HCT116 (cell line): ENCODE data around the gene ABCC9. TPM values are rescaled to one million over a fixed set of nuclear protein-coding genes. Genes with fewer than 3 reads are reported as not detected.

ENCODE experiments used
- ATAC-seq: fragments of 200-7000 bp; cut with Tn5 transposase; 2 replicates; pipeline ENCODE4 v1.9.1; 2020; ENCODE audit warnings: mild to moderate bottlenecking, moderate library complexity
- BruUV-seq: library from RNA; stranded (reverse); fragments of 400-500 nt; replicated peaks from 2 replicates; lab custom pipeline; 2021; lab: Mats Ljungman, UMichigan
- CTCF ChIA-PET: fragments of 300-600 bp; sonication (Branson Sonifier 250); formaldehyde crosslinking; loops from one replicate; lab custom pipeline; 2021; ENCODE audit warnings: antibody characterized with exemption; lab: Charles Lee
- POLR2A ChIA-PET: fragments of 300-600, 350-600 bp; sonication (Branson Sonifier 250); formaldehyde crosslinking; loops from one replicate; lab custom pipeline; 2021; ENCODE audit warnings: antibody characterized with exemption; lab: Charles Lee
- RAD21 ChIA-PET, 2 experiments: fragments of 300-600 bp; sonication (Branson Sonifier 250); formaldehyde crosslinking; loops; one replicate each; lab custom pipeline; 2023; ENCODE audit warnings: low total read pairs in 2 of 2; ENCODE audit not compliant: uncharacterized antibody in 2 of 2, unreplicated experiment in 2 of 2, low non-redundant PET in 1 of 2; lab: Charles Lee
- DNase-seq: peaks from one replicate; pipeline ENCODE4 v3.0.0-alpha.2; 2010; ENCODE audit warnings: low read depth, low spot score
- H2AFZ ChIP-seq: fragments of 200-600 bp; shearing (Covaris generic), sonication (generic); 2 replicates; pipeline ENCODE4 v1.6.1; 2017; ENCODE audit warnings: low read depth, mixed run types, mixed read lengths, antibody characterized with exemption, low read length; ENCODE audit not compliant: poor library complexity, severe bottlenecking
- H3K27ac ChIP-seq: 2 replicates; pipeline ENCODE4 v1.5.1; 2012; ENCODE audit warnings: low read depth, low read length
- H3K27me3 ChIP-seq: fragments of 200-600 bp; sonication (generic); 2 replicates; pipeline ENCODE4 v1.6.1; 2016; ENCODE audit warnings: mixed run types, low read length, mixed read lengths; ENCODE audit not compliant: insufficient read depth
- H3K36me3 ChIP-seq, 2 experiments: fragments of 200-500 bp in 1 of 2; fragments of 200-600 bp in 1 of 2; sonication (Bioruptor generic) in 1 of 2; sonication (generic) in 1 of 2; 2 replicates each; pipeline versions ENCODE4 v1.5.1 to v1.6.1; 2014 to 2016; ENCODE audit warnings: low read length in 2 of 2, inconsistent platforms in 1 of 2, mixed read lengths in 1 of 2, mixed run types in 1 of 2; ENCODE audit not compliant: insufficient read depth in 2 of 2, control insufficient read depth in 1 of 2
- H3K4me1 ChIP-seq, 2 experiments: fragments of 200-600 bp in 1 of 2; sonication (generic) in 1 of 2; 2 replicates each; pipeline versions ENCODE4 v1.5.1 to v1.6.1; 2012 to 2017; ENCODE audit warnings: low read length in 2 of 2, inconsistent platforms in 1 of 2, mild to moderate bottlenecking in 1 of 2, mixed read lengths in 1 of 2, mixed run types in 1 of 2, moderate library complexity in 1 of 2; ENCODE audit not compliant: insufficient read depth in 2 of 2, control insufficient read depth in 1 of 2
- H3K4me2 ChIP-seq: fragments of 200-600 bp; sonication (generic); 2 replicates; pipeline ENCODE4 v1.6.1; 2017; ENCODE audit warnings: mixed run types, low read length, mixed read lengths
- H3K4me3 ChIP-seq, 2 experiments: fragments of 200-600 bp in 1 of 2; sonication (generic) in 1 of 2; replicated peaks in 1 of 2; 2 replicates each; pipeline ENCODE4 v1.5.1; 2011 to 2016; ENCODE audit warnings: low read length in 2 of 2, control low read depth in 1 of 2, low read depth in 1 of 2, mild to moderate bottlenecking in 1 of 2, mixed read lengths in 1 of 2, mixed run types in 1 of 2
- H3K79me2 ChIP-seq: fragments of 200-600 bp; sonication (generic); 2 replicates; pipeline ENCODE4 v1.6.1; 2017; ENCODE audit warnings: mild to moderate bottlenecking, mixed run types, low read length, moderate library complexity, mixed read lengths; ENCODE audit not compliant: insufficient read depth
- H3K9ac ChIP-seq: fragments of 200-600 bp; sonication (generic); 2 replicates; pipeline ENCODE4 v1.6.1; 2016; ENCODE audit warnings: low read length, mixed read lengths
- H3K9me2 ChIP-seq: fragments of 200-600 bp; sonication (generic), shearing (Covaris generic); 2 replicates; pipeline ENCODE4 v1.6.1; 2017; ENCODE audit warnings: mixed run types, mild to moderate bottlenecking, moderate library complexity; ENCODE audit not compliant: insufficient read depth
- H3K9me3 ChIP-seq, 2 experiments: fragments of 200-500 bp in 1 of 2; fragments of 200-600 bp in 1 of 2; sonication (Bioruptor generic) in 1 of 2; sonication (generic) in 1 of 2; 2 replicates each; pipeline ENCODE4 v1.6.1; 2014 to 2017; ENCODE audit warnings: low read length in 2 of 2, mixed read lengths in 2 of 2, inconsistent platforms in 1 of 2, low read depth in 1 of 2, mild to moderate bottlenecking in 1 of 2, mixed run types in 1 of 2, moderate library complexity in 1 of 2; ENCODE audit not compliant: control insufficient read depth in 1 of 2, insufficient read depth in 1 of 2
- H4K20me1 ChIP-seq: fragments of 200-600 bp; sonication (generic), shearing (Covaris generic); 2 replicates; pipeline ENCODE4 v1.6.1; 2017; ENCODE audit warnings: mixed run types, mild to moderate bottlenecking, moderate library complexity; ENCODE audit not compliant: insufficient read depth
- CEBPB ChIP-seq: IDR thresholded peaks from 2 replicates; pipeline ENCODE4 v1.6.1; 2012; ENCODE audit warnings: low read depth
- EGR1 ChIP-seq: IDR thresholded peaks from 2 replicates; pipeline ENCODE4 v1.6.1; 2012; ENCODE audit warnings: low read depth
- ELF1 ChIP-seq: IDR thresholded peaks from 2 replicates; pipeline ENCODE4 v1.6.1; 2012; ENCODE audit warnings: low read depth, borderline replicate concordance
- EZH2 ChIP-seq: fragments of 200-600 bp; sonication (generic); IDR thresholded peaks from 2 replicates; pipeline ENCODE4 v1.6.1; 2017; ENCODE audit warnings: antibody characterized with exemption, mixed run types
- EZH2phosphoT487 ChIP-seq: fragments of 200-600 bp; IDR thresholded peaks from 2 replicates; pipeline ENCODE4 v1.6.1; 2018; ENCODE audit warnings: antibody characterized with exemption, borderline replicate concordance
- FOSL1 ChIP-seq: IDR thresholded peaks from 2 replicates; pipeline ENCODE4 v1.6.1; 2012; ENCODE audit warnings: low read depth
- JUND ChIP-seq: IDR thresholded peaks from 2 replicates; pipeline ENCODE4 v1.6.1; 2012
- POLR2A ChIP-seq: IDR thresholded peaks from 2 replicates; pipeline ENCODE4 v1.7.0; 2011; ENCODE audit warnings: borderline replicate concordance; ENCODE audit not compliant: insufficient read depth, insufficient read length; ENCODE audit errors: extremely low read depth
- POLR2AphosphoS5 ChIP-seq: IDR thresholded peaks from 2 replicates; pipeline ENCODE4 v1.6.1; 2011; ENCODE audit warnings: mild to moderate bottlenecking, low read depth, low read length, moderate library complexity
- RAD21 ChIP-seq: IDR thresholded peaks from 2 replicates; pipeline ENCODE4 v1.6.1; 2012; ENCODE audit warnings: low read depth, mild to moderate bottlenecking
- SIN3A ChIP-seq: IDR thresholded peaks from 2 replicates; pipeline ENCODE4 v1.6.1; 2012; ENCODE audit warnings: low read depth
- SRF ChIP-seq: IDR thresholded peaks from 2 replicates; pipeline ENCODE4 v1.6.1; 2012; ENCODE audit warnings: low read depth
- TCF7L2 ChIP-seq: IDR thresholded peaks from 2 replicates; pipeline ENCODE4 v1.7.0; 2011; ENCODE audit warnings: borderline replicate concordance, inconsistent platforms; ENCODE audit not compliant: insufficient read depth, insufficient read length; ENCODE audit errors: extremely low read depth
- YY1 ChIP-seq: IDR thresholded peaks from 2 replicates; pipeline ENCODE4 v1.6.1; 2011; ENCODE audit warnings: low read length, low read depth, moderate library complexity, mild to moderate bottlenecking; ENCODE audit not compliant: insufficient replicate concordance; ENCODE audit errors: extremely low read depth
- ZFX ChIP-seq: fragments of 450-650 bp; IDR thresholded peaks from 2 replicates; pipeline ENCODE4 v1.6.1; 2017
- ZNF274 ChIP-seq: fragments of 200-500 bp; sonication (Bioruptor generic); IDR thresholded peaks from 2 replicates; pipeline ENCODE4 v1.6.1; 2014; ENCODE audit warnings: mild to moderate bottlenecking, low read depth, low read length, inconsistent platforms
- intact Hi-C: fragments of 100-400 bp; cut with micrococcal nuclease; formaldehyde crosslinking; loops from 2 replicates; pipeline ENCODE4 v1.10.0; 2022
- total RNA-seq: library from RNA; stranded (reverse); gene quantifications from one replicate; pipeline ENCODE4 v1.2.1, GENCODE V29; 2021; ENCODE audit not compliant: unreplicated experiment
- TF ChIP-seq, protein P1 (sequence below): IDR thresholded peaks from 2 replicates; pipeline ENCODE4 v1.6.1; 2012; ENCODE audit warnings: low read depth
- TF ChIP-seq, protein P2 (sequence below): IDR thresholded peaks from 2 replicates; pipeline ENCODE4 v1.6.1; 2011; ENCODE audit warnings: mild to moderate bottlenecking, low read length, moderate library complexity; ENCODE audit not compliant: insufficient replicate concordance; ENCODE audit errors: extremely low read depth
- TF ChIP-seq, protein P3 (sequence below), 3 experiments: fragments of 200-600 bp in 1 of 3; sonication (generic) in 1 of 3; IDR thresholded peaks in 2 of 3; conservative IDR thresholded peaks in 1 of 3; 2 replicates each; pipeline ENCODE4 v1.5.1; 2012 to 2017; ENCODE audit warnings: low read depth in 2 of 3, low read length in 2 of 3, antibody characterized with exemption in 1 of 3, borderline replicate concordance in 1 of 3, control low read depth in 1 of 3, mild to moderate bottlenecking in 1 of 3, mixed read lengths in 1 of 3, mixed run types in 1 of 3, moderate library complexity in 1 of 3; ENCODE audit not compliant: insufficient read depth in 1 of 3
- TF ChIP-seq, protein P4 (sequence below): IDR thresholded peaks from 2 replicates; pipeline ENCODE4 v1.6.1; 2012

The ABCC9 gene
- total RNA-seq, 1 experiment from 2014 or later: 0.05 TPM

DNA sequence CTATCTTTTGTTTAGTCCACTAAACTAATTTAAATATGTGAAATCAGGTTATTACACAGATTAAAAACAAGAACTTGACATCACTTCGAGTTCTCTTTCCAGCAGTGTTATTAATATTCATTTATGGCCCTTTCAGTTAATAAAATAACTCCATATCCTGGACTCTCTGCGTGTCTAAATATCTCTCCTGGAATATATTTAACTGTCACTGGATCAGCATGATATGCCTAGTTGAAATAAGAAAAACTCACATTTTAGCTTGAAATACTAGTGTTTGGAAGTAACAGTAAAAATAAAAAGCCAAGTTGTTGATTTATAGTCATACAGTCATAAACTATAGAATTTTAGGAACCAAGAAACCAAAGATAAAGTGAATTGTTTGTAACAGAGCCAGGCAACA lies 45.6 kb downstream of the ABCC9 start:
- POLR2A ChIA-PET: no interaction called here
- Histone ChIP-seq H3K79me2 (no peaks in the 10 kb centered on the region), H4K20me1 (no peaks in the 10 kb centered on the region), H3K4me3 (no peak overlapping the region), H3K9me3 (no peaks in the 10 kb centered on the region), H3K9me2 (no peaks in the 10 kb centered on the region), H3K4me1 (no peaks in the 10 kb centered on the region), H3K9ac (no peak overlapping the region), H3K36me3 (no peaks in the 10 kb centered on the region), H3K4me2 (no peak overlapping the region), H3K27me3 (no peaks in the 10 kb centered on the region), H2AFZ (no peak overlapping the region), H3K27ac (no peak overlapping the region)
- intact Hi-C loops: no loop called here
- RAD21 ChIA-PET: no interaction called here
- CTCF ChIA-PET: no interaction called here
- ATAC-seq (no peak), DNase-seq (no peak)
- TF ChIP-seq POLR2A (no peak), YY1 (no peak), POLR2AphosphoS5 (no peak), JUND (no peak), TCF7L2 (no peak), FOSL1 (no peak), ELF1 (no peak), SIN3A (no peak), SRF (no peak), ZFX (no peak), EZH2phosphoT487 (no peak), CEBPB (no peak), EZH2 (no peak), ZNF274 (no peak), RAD21 (no peak), EGR1 (no peak)
- TF ChIP-seq, protein P1, sequence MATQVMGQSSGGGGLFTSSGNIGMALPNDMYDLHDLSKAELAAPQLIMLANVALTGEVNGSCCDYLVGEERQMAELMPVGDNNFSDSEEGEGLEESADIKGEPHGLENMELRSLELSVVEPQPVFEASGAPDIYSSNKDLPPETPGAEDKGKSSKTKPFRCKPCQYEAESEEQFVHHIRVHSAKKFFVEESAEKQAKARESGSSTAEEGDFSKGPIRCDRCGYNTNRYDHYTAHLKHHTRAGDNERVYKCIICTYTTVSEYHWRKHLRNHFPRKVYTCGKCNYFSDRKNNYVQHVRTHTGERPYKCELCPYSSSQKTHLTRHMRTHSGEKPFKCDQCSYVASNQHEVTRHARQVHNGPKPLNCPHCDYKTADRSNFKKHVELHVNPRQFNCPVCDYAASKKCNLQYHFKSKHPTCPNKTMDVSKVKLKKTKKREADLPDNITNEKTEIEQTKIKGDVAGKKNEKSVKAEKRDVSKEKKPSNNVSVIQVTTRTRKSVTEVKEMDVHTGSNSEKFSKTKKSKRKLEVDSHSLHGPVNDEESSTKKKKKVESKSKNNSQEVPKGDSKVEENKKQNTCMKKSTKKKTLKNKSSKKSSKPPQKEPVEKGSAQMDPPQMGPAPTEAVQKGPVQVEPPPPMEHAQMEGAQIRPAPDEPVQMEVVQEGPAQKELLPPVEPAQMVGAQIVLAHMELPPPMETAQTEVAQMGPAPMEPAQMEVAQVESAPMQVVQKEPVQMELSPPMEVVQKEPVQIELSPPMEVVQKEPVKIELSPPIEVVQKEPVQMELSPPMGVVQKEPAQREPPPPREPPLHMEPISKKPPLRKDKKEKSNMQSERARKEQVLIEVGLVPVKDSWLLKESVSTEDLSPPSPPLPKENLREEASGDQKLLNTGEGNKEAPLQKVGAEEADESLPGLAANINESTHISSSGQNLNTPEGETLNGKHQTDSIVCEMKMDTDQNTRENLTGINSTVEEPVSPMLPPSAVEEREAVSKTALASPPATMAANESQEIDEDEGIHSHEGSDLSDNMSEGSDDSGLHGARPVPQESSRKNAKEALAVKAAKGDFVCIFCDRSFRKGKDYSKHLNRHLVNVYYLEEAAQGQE: no peak
- TF ChIP-seq, protein P2, sequence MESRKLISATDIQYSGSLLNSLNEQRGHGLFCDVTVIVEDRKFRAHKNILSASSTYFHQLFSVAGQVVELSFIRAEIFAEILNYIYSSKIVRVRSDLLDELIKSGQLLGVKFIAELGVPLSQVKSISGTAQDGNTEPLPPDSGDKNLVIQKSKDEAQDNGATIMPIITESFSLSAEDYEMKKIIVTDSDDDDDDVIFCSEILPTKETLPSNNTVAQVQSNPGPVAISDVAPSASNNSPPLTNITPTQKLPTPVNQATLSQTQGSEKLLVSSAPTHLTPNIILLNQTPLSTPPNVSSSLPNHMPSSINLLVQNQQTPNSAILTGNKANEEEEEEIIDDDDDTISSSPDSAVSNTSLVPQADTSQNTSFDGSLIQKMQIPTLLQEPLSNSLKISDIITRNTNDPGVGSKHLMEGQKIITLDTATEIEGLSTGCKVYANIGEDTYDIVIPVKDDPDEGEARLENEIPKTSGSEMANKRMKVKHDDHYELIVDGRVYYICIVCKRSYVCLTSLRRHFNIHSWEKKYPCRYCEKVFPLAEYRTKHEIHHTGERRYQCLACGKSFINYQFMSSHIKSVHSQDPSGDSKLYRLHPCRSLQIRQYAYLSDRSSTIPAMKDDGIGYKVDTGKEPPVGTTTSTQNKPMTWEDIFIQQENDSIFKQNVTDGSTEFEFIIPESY: no peak
- TF ChIP-seq, protein P3, sequence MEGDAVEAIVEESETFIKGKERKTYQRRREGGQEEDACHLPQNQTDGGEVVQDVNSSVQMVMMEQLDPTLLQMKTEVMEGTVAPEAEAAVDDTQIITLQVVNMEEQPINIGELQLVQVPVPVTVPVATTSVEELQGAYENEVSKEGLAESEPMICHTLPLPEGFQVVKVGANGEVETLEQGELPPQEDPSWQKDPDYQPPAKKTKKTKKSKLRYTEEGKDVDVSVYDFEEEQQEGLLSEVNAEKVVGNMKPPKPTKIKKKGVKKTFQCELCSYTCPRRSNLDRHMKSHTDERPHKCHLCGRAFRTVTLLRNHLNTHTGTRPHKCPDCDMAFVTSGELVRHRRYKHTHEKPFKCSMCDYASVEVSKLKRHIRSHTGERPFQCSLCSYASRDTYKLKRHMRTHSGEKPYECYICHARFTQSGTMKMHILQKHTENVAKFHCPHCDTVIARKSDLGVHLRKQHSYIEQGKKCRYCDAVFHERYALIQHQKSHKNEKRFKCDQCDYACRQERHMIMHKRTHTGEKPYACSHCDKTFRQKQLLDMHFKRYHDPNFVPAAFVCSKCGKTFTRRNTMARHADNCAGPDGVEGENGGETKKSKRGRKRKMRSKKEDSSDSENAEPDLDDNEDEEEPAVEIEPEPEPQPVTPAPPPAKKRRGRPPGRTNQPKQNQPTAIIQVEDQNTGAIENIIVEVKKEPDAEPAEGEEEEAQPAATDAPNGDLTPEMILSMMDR (IDR thresholded peaks at IDR 0.05 in 2 of 3, conservative IDR thresholded peaks at IDR 0.05 in 1 of 3; ENCODE audit: borderline replicate concordance in 1 of 3, insufficient read depth in 1 of 3, low read depth in 2 of 3, low read length in 2 of 3): no peak
- TF ChIP-seq, protein P4, sequence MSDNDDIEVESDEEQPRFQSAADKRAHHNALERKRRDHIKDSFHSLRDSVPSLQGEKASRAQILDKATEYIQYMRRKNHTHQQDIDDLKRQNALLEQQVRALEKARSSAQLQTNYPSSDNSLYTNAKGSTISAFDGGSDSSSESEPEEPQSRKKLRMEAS: no peak
- BruUV-seq: no TSS peak
